Panc1 (cell line): ENCODE results near the gene ABHD13. TPM values are rescaled to one million over a fixed set of nuclear protein-coding genes. Genes with fewer than 3 reads are reported as not detected.

Source experiments
- ATAC-seq: fragments of 200-7000 bp; cut with Tn5 transposase; 2 replicates; pipeline ENCODE4 v1.9.1; 2020; ENCODE audit warnings: mild to moderate bottlenecking, moderate library complexity
- BruUV-seq: library from RNA; stranded (reverse); fragments of 400-500 nt; replicated peaks from 2 replicates; lab custom pipeline; 2021; lab: Mats Ljungman, UMichigan
- CTCF ChIA-PET: fragments of 300-600 bp; sonication (Branson Sonifier 250); formaldehyde crosslinking; loops from one replicate; lab custom pipeline; 2022; ENCODE audit warnings: antibody characterized with exemption; lab: Charles Lee
- POLR2A ChIA-PET: fragments of 300-600 bp; sonication (Branson Sonifier 250); formaldehyde crosslinking; loops from one replicate; lab custom pipeline; 2022; ENCODE audit warnings: antibody characterized with exemption; lab: Charles Lee
- DNase-seq: peaks from one replicate; pipeline ENCODE4 v3.0.0-alpha.2; 2010; ENCODE audit warnings: low read depth, low spot score
- H3K27ac ChIP-seq: 2 replicates; pipeline ENCODE4 v1.5.1; 2011; ENCODE audit warnings: mild to moderate bottlenecking, low read length, inconsistent platforms
- H3K27me3 ChIP-seq: fragments of 200-500 bp; sonication (Bioruptor generic); 2 replicates; pipeline ENCODE4 v1.6.0; 2014; ENCODE audit warnings: low read length, inconsistent platforms; ENCODE audit not compliant: control insufficient read depth, insufficient read depth
- H3K36me3 ChIP-seq: fragments of 200-500 bp; sonication (Bioruptor generic); 2 replicates; pipeline ENCODE4 v1.5.1; 2014; ENCODE audit warnings: inconsistent platforms, mild to moderate bottlenecking, low read length, moderate library complexity; ENCODE audit not compliant: control insufficient read depth, insufficient read depth
- H3K4me1 ChIP-seq: 2 replicates; pipeline ENCODE4 v1.5.1; 2011; ENCODE audit warnings: inconsistent platforms, mild to moderate bottlenecking, low read length, moderate library complexity; ENCODE audit not compliant: control insufficient read depth, insufficient read depth
- H3K4me3 ChIP-seq, 2 experiments: 2 replicates each; pipeline ENCODE4 v1.5.1; 2011 to 2012; ENCODE audit warnings: low read depth in 2 of 2, low read length in 2 of 2, mild to moderate bottlenecking in 2 of 2, inconsistent platforms in 1 of 2, moderate library complexity in 1 of 2
- H3K9me3 ChIP-seq: fragments of 200-500 bp; sonication (Bioruptor generic); 2 replicates; pipeline ENCODE4 v1.5.1; 2014; ENCODE audit warnings: low read depth, mild to moderate bottlenecking, inconsistent platforms, low read length, moderate library complexity; ENCODE audit not compliant: control insufficient read depth, insufficient read depth
- POLR2AphosphoS5 ChIP-seq: IDR thresholded peaks from 2 replicates; pipeline ENCODE4 v1.6.1; 2012; ENCODE audit warnings: mild to moderate bottlenecking, low read depth, low read length, moderate library complexity
- SIN3A ChIP-seq: IDR thresholded peaks from 2 replicates; pipeline ENCODE4 v1.6.1; 2012; ENCODE audit warnings: low read depth, mild to moderate bottlenecking, low read length, moderate library complexity, borderline replicate concordance; ENCODE audit not compliant: insufficient read depth
- TCF7L2 ChIP-seq: IDR thresholded peaks from 2 replicates; pipeline ENCODE4 v1.6.1; 2011; ENCODE audit warnings: mild to moderate bottlenecking, low read depth, low read length, inconsistent platforms
- in situ Hi-C: cut with HindIII; loops from 2 replicates; pipeline ENCODE4 v1.10.0; 2016; ENCODE audit warnings: low sequenced_read_pairs, low pct_unique_long_range_greater_than_20kb
- intact Hi-C: fragments of 100-400 bp; cut with micrococcal nuclease; formaldehyde crosslinking; loops from one replicate; pipeline ENCODE4 v1.10.0; 2022; ENCODE audit not compliant: unreplicated experiment
- total RNA-seq: library from RNA; stranded (reverse); gene quantifications from one replicate; pipeline ENCODE4 v1.2.1, GENCODE V29; 2021; ENCODE audit not compliant: unreplicated experiment
- TF ChIP-seq, protein P1 (sequence below): fragments of 450-650 bp; IDR thresholded peaks from 2 replicates; pipeline ENCODE4 v1.5.1; 2017; ENCODE audit warnings: mild to moderate bottlenecking
- TF ChIP-seq, protein P2 (sequence below), 2 experiments: IDR thresholded peaks; 2 replicates each; pipeline ENCODE4 v1.6.1; 2011 to 2012; ENCODE audit warnings: low read depth in 2 of 2, control low read depth in 1 of 2, low read length in 1 of 2, mild to moderate bottlenecking in 1 of 2, moderate library complexity in 1 of 2; ENCODE audit not compliant: insufficient read depth in 1 of 2

Gene ABHD13
- total RNA-seq, 1 experiment from 2014 or later = 4.7 TPM

DNA sequence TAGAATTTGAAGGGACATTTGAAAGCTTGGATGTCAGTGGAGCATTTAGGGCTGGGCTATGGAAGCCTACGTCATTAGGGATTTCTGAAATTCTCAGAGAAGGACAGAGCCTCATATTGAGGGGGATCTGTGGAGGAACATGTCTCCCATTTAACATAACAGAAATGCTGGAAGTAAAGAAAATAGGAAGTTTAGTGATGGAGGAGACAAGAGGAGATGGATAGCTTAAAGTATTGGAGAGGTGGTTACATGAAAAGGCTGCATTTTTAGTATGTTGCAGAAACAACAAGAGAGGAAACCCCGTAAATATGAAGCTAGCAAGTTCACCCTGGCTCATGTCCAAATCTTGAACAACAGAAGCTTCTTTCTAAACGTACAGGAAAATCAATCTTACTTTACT is 27.3 kb upstream of the ABHD13 start:
- Histone ChIP-seq H3K27ac (no peak overlapping the region), H3K4me1 (no peaks in the 10 kb centered on the region), H3K27me3 (no peaks in the 10 kb centered on the region), H3K9me3 (no peaks in the 10 kb centered on the region), H3K4me3 (no peak overlapping the region), H3K36me3 (no peaks in the 10 kb centered on the region)
- no TSS peak for BruUV-seq
- in situ Hi-C loops (no loop called here), intact Hi-C loops (no loop called here)
- ChIA-PET POLR2A (no interaction called here), CTCF (no interaction called here)
- ATAC-seq (no peak), DNase-seq (no peak)
- TF ChIP-seq SIN3A = no peak
- no peak for TF ChIP-seq POLR2AphosphoS5
- TF ChIP-seq, protein P1, sequence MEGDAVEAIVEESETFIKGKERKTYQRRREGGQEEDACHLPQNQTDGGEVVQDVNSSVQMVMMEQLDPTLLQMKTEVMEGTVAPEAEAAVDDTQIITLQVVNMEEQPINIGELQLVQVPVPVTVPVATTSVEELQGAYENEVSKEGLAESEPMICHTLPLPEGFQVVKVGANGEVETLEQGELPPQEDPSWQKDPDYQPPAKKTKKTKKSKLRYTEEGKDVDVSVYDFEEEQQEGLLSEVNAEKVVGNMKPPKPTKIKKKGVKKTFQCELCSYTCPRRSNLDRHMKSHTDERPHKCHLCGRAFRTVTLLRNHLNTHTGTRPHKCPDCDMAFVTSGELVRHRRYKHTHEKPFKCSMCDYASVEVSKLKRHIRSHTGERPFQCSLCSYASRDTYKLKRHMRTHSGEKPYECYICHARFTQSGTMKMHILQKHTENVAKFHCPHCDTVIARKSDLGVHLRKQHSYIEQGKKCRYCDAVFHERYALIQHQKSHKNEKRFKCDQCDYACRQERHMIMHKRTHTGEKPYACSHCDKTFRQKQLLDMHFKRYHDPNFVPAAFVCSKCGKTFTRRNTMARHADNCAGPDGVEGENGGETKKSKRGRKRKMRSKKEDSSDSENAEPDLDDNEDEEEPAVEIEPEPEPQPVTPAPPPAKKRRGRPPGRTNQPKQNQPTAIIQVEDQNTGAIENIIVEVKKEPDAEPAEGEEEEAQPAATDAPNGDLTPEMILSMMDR = no peak
- no peak for TF ChIP-seq TCF7L2
- TF ChIP-seq, protein P2, sequence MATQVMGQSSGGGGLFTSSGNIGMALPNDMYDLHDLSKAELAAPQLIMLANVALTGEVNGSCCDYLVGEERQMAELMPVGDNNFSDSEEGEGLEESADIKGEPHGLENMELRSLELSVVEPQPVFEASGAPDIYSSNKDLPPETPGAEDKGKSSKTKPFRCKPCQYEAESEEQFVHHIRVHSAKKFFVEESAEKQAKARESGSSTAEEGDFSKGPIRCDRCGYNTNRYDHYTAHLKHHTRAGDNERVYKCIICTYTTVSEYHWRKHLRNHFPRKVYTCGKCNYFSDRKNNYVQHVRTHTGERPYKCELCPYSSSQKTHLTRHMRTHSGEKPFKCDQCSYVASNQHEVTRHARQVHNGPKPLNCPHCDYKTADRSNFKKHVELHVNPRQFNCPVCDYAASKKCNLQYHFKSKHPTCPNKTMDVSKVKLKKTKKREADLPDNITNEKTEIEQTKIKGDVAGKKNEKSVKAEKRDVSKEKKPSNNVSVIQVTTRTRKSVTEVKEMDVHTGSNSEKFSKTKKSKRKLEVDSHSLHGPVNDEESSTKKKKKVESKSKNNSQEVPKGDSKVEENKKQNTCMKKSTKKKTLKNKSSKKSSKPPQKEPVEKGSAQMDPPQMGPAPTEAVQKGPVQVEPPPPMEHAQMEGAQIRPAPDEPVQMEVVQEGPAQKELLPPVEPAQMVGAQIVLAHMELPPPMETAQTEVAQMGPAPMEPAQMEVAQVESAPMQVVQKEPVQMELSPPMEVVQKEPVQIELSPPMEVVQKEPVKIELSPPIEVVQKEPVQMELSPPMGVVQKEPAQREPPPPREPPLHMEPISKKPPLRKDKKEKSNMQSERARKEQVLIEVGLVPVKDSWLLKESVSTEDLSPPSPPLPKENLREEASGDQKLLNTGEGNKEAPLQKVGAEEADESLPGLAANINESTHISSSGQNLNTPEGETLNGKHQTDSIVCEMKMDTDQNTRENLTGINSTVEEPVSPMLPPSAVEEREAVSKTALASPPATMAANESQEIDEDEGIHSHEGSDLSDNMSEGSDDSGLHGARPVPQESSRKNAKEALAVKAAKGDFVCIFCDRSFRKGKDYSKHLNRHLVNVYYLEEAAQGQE (IDR thresholded peaks at IDR 0.05; ENCODE audit: insufficient read depth in 1 of 2, low read depth in 2 of 2, low read length in 1 of 2) = no peak

GRCh38 chr13:108193806-108194205 is 24.4 kb upstream of the ABHD13 start:
- DNase-seq = no peak
- no peak overlapping the region for H3K4me3 ChIP-seq
- POLR2A ChIA-PET = no interaction called here
- in situ Hi-C loops = no loop called here
- H3K36me3 ChIP-seq = no peaks in the 10 kb centered on the region
- intact Hi-C loops = no loop called here
- H3K4me1 ChIP-seq = no peaks in the 10 kb centered on the region
- ATAC-seq = no peak
- no peaks in the 10 kb centered on the region for H3K9me3 ChIP-seq
- CTCF ChIA-PET = no interaction called here
- no peak overlapping the region for H3K27ac ChIP-seq
- H3K27me3 ChIP-seq = no peaks in the 10 kb centered on the region
- no TSS peak for BruUV-seq
- no peak for TF ChIP-seq SIN3A
- TF ChIP-seq, protein P2 (IDR thresholded peaks at IDR 0.05; ENCODE audit: insufficient read depth in 1 of 2, low read depth in 2 of 2, low read length in 1 of 2) = no peak
